ENCODE measurements around the gene GPR3. TPM values are rescaled to one million over a fixed set of nuclear protein-coding genes. Genes with fewer than 3 reads are reported as not detected.

The GPR3 gene
- total RNA-seq, 1 experiment from 2014 or later: 1.3 TPM

- DNase-seq: no peak
- Mint-ChIP-seq H3K27me3 (ENCODE audit: unreplicated experiment) (no peaks in the 10 kb centered on the region), H3K4me3 (ENCODE audit: low read depth, unreplicated experiment) (no peak overlapping the region), H3K4me1 (ENCODE audit: low read depth, unreplicated experiment) (peaks cover 11% of the 10 kb centered on the region), H3K36me3 (ENCODE audit: insufficient read depth, unreplicated experiment) (peaks cover 24% of the 10 kb centered on the region), H3K9me3 (ENCODE audit: low read depth, unreplicated experiment) (no peaks in the 10 kb centered on the region), H3K27ac (ENCODE audit: unreplicated experiment) (no peak overlapping the region)
- intact Hi-C loops (cut with micrococcal nuclease; ENCODE audit: unreplicated experiment): no loop called here
- no peak for TF ChIP-seq CTCF (IDR thresholded peaks at IDR 0.05; ENCODE audit: unreplicated experiment)
- BruUV-seq (replicated peaks): no TSS peak
- CTCF ChIA-PET: interaction anchor here (0.6 to 1.1 kb wide), 2 partner anchors 8 to 374 kb away, joined by 3 to 4 read pairs; no protein-coding TSS in a partner anchor
These were observed 21.7 kb downstream of the GPR3 start for GRCh38 chr1:27414091-27414490.

DNA sequence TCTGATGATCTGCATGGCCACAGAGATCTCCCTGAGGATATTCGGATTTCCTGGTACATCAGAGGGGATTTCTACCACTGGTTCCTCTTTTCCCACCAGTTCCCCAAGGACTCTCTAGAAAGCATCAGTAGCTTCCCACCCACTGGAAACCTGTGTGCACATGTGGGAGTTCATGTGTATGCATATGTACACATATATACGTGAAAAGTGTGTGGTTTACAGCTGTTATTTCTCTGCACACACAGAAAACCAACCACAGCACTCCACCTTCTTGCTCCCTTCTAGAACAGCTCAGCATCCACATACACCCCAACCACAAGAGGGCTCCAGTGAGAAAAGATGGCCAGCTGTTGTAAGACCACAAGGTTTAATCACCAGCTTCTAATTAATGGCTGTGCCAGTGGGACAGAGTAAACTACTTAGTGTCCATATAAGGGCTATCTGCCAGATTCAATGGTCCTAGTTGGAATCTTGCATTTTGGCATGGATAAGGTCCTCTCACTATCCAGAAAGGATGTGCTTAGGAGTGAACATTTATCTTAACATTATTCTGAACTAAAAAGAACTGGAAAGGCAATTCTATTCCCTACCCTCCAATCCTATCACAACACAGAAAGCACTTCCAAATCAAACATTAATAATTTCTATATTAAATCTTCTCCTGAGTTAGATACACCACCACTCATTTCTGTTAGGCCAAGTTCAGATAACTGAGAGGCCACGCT is 24.1 kb downstream of the GPR3 start:
- H3K27ac Mint-ChIP-seq (ENCODE audit: unreplicated experiment): no peak overlapping the region
- no TSS peak for BruUV-seq (replicated peaks)

GRCh38 chr1:27417713-27418112 is 25.3 kb downstream of the GPR3 start:
- Mint-ChIP-seq H3K4me3 (ENCODE audit: low read depth, unreplicated experiment) (no peak overlapping the region), H3K4me1 (ENCODE audit: low read depth, unreplicated experiment) (peaks cover 18% of the 10 kb centered on the region)
- TF ChIP-seq CTCF (IDR thresholded peaks at IDR 0.05; ENCODE audit: unreplicated experiment): no peak

More for the DNA sequence above, 24.1 kb downstream of the GPR3 start:
- peak; percentile 48 for TF ChIP-seq CTCF (IDR thresholded peaks at IDR 0.05; ENCODE audit: unreplicated experiment)
- peak; percentile 56 for DNase-seq
- peaks cover 24% of the 10 kb centered on the region for H3K36me3 Mint-ChIP-seq (ENCODE audit: insufficient read depth, unreplicated experiment)
- H3K4me1 Mint-ChIP-seq (ENCODE audit: low read depth, unreplicated experiment): peaks cover 18% of the 10 kb centered on the region
- no peak overlapping the region for H3K4me3 Mint-ChIP-seq (ENCODE audit: low read depth, unreplicated experiment)
- H3K27me3 Mint-ChIP-seq (ENCODE audit: unreplicated experiment): no peaks in the 10 kb centered on the region
- intact Hi-C loops (cut with micrococcal nuclease; ENCODE audit: unreplicated experiment): loop anchor here (5.0 kb wide), 1 partner anchor 191 kb away; no protein-coding TSS in a partner anchor
- CTCF ChIA-PET: interaction anchor here (1.0 to 2.2 kb wide), 7 partner anchors 20 to 247 kb away, joined by 3 to 15 read pairs (median 5); partner anchors contain the start of gene AHDC1
- no peaks in the 10 kb centered on the region for H3K9me3 Mint-ChIP-seq (ENCODE audit: low read depth, unreplicated experiment)

GRCh38 chr1:27418326-27419185 is 26.1 kb downstream of the GPR3 start:
- Mint-ChIP-seq H3K27ac (ENCODE audit: unreplicated experiment) (no peak overlapping the region), H3K27me3 (ENCODE audit: unreplicated experiment) (no peaks in the 10 kb centered on the region), H3K4me1 (ENCODE audit: low read depth, unreplicated experiment) (peaks cover 18% of the 10 kb centered on the region), H3K4me3 (ENCODE audit: low read depth, unreplicated experiment) (no peak overlapping the region), H3K36me3 (ENCODE audit: insufficient read depth, unreplicated experiment) (peaks cover 24% of the 10 kb centered on the region), H3K9me3 (ENCODE audit: low read depth, unreplicated experiment) (no peaks in the 10 kb centered on the region)
- TF ChIP-seq CTCF (IDR thresholded peaks at IDR 0.05; ENCODE audit: unreplicated experiment): no peak
- intact Hi-C loops (cut with micrococcal nuclease; ENCODE audit: unreplicated experiment): loop anchor here (5.0 kb wide), 1 partner anchor 189 kb away; no protein-coding TSS in a partner anchor
- CTCF ChIA-PET: interaction anchor here (0.6 kb wide), 1 partner anchor 104 kb away, joined by 4 read pairs; no protein-coding TSS in a partner anchor
- DNase-seq: peak; percentile 17
- BruUV-seq (replicated peaks): no TSS peak

More at GRCh38 chr1:27417713-27418112, 25.3 kb downstream of the GPR3 start:
- Mint-ChIP-seq H3K27ac (ENCODE audit: unreplicated experiment) (no peak overlapping the region), H3K36me3 (ENCODE audit: insufficient read depth, unreplicated experiment) (peaks cover 24% of the 10 kb centered on the region), H3K9me3 (ENCODE audit: low read depth, unreplicated experiment) (no peaks in the 10 kb centered on the region), H3K27me3 (ENCODE audit: unreplicated experiment) (no peaks in the 10 kb centered on the region)
- no TSS peak for BruUV-seq (replicated peaks)
- CTCF ChIA-PET: no interaction called here
- DNase-seq: no peak
- intact Hi-C loops (cut with micrococcal nuclease; ENCODE audit: unreplicated experiment): loop anchor here (5.0 kb wide), 1 partner anchor 190 kb away; no protein-coding TSS in a partner anchor

Data from Calu3 (cell line).